Measurements from ENCODE around the gene RAD52.

RAD52 gene

GRCh38 chr12:949453-950191, at the start of gene RAD52:
RAD52 (minus strand) TSS chr12:949694; CDS start chr12:933058, 16,636 bp downstream.
- peak; percentile 95 for DNase-seq

GRCh38 chr12:998020-998874, 48.8 kb upstream of the RAD52 start:
- no peak for DNase-seq

- no peak for DNase-seq
Observed at GRCh38 chr12:997505-997904, 48.0 kb upstream of the RAD52 start.

- no peak for DNase-seq
Observed at GRCh38 chr12:996881-997280, 47.4 kb upstream of the RAD52 start.

- DNase-seq: no peak
Observed at GRCh38 chr12:992647-993046, 43.2 kb upstream of the RAD52 start.

- DNase-seq: no peak
Observed at GRCh38 chr12:991350-992333, 42.1 kb upstream of the RAD52 start.

- DNase-seq: peak; percentile 80
Observed at GRCh38 chr12:990661-991349, 41.3 kb upstream of the RAD52 start, which contains the start of gene ERC1. ERC1 (plus strand) TSS chr12:991223; CDS start chr12:1027904, 36,681 bp downstream.

- DNase-seq: peak; percentile 22
Observed at GRCh38 chr12:989751-990660, 40.5 kb upstream of the RAD52 start.

- DNase-seq: no peak
Observed at GRCh38 chr12:989051-989450, 39.6 kb upstream of the RAD52 start.

GRCh38 chr12:988646-989045, 39.2 kb upstream of the RAD52 start:
- no peak for DNase-seq

GRCh38 chr12:981961-982360, 32.5 kb upstream of the RAD52 start:
- DNase-seq: no peak

GRCh38 chr12:981176-981828, 31.8 kb upstream of the RAD52 start:
- DNase-seq: no peak

GRCh38 chr12:979349-979748, 29.9 kb upstream of the RAD52 start:
- no peak for DNase-seq

- no peak for DNase-seq
Observed at GRCh38 chr12:977156-977555, 27.7 kb upstream of the RAD52 start.

GRCh38 chr12:976644-977043, 27.1 kb upstream of the RAD52 start:
- DNase-seq: no peak

GRCh38 chr12:974271-974862, 24.9 kb upstream of the RAD52 start:
- DNase-seq: no peak

GRCh38 chr12:971991-972390, 22.5 kb upstream of the RAD52 start:
- no peak for DNase-seq

GRCh38 chr12:969821-970220, 20.3 kb upstream of the RAD52 start:
- no peak for DNase-seq

- no peak for DNase-seq
Observed at GRCh38 chr12:968545-968944, 19.1 kb upstream of the RAD52 start.

- no peak for DNase-seq
Observed at GRCh38 chr12:967641-968040, 18.1 kb upstream of the RAD52 start.

All from activated effector memory CD4-positive, alpha-beta T cell treated with Interleukin-2 at 50 U/mL for 16 hours (primary cell).